ENCODE data around the gene SETD2. TPM values are rescaled to one million over a fixed set of nuclear protein-coding genes. Genes with fewer than 3 reads are reported as not detected.
A peak's percentile ranks its signal among the peaks of the same experiment; 100 is the strongest.

Gene SETD2
- polyA plus RNA-seq, 1 of the 3 experiments (the other 2 are of a cell fraction) = 12.1 TPM

DNA sequence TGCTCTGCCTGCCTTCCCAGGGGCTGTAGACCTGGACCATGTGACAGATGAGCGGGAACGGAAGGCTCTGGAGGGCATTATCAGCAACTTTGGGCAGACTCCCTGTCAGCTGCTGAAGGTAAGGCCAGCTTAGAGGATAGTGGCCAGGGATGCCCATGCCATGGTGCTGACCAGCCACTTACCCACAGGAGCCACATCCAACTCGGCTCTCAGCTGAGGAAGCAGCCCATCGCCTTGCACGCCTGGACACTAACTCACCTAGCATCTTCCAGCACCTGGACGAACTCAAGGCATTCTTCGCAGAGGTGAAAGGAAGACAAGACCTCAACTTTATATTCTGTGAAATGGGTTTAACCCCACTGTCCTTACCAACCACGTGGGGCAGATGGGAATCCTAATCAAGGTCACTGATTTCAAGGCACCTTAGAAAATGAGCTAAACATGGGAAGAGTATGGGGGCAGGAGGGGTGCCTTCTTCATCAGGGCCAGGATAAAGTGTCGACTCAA is 157.7 kb downstream of the SETD2 start:
- POLR2A ChIA-PET = no interaction called here
- H3K27ac ChIP-seq (ENCODE audit: low read depth in 2 of 2, low read length in 1 of 2) = no peak overlapping the region
- WGBS (ENCODE audit: low lambda C conversion rate) = 82% methylated on average over 6 of the region's 9 CpGs

DNA sequence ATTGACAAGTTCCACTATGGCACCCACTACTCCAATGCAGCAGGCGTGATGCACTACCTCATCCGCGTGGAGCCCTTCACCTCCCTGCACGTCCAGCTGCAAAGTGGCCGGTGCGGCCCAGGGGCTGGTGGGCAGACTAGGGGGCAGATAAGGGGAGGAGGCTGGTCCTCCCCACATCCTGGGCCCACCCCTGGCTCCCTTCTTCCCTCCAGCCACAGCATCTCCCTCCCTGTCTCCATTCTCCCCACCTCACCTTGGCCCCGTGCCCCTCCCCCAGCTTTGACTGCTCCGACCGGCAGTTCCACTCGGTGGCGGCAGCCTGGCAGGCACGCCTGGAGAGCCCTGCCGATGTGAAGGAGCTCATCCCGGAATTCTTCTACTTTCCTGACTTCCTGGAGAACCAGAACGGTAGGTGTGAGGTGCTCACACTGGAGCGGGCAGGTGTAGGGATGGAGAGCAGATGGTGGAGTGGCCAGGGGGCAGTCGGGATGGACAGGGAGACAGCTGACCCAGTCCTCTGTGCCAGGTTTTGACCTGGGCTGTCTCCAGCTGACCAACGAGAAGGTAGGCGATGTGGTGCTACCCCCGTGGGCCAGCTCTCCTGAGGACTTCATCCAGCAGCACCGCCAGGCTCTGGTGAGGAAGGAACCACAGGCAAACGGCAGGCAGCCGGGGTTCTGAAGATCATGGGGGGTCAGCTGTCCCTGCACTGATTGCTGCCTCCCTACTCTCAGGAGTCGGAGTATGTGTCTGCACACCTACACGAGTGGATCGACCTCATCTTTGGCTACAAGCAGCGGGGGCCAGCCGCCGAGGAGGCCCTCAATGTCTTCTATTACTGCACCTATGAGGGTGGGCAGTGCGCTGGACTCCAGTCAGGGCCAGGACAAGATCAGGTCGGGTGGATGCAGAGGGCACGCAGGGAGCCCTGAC is 158.4 kb downstream of the SETD2 start:
- DNase-seq = peak; percentile 26
- Histone ChIP-seq H3K9me2 (no peaks in the 10 kb centered on the region), H3K79me2 (ENCODE audit: insufficient read depth) (no peaks in the 10 kb centered on the region), H3K27ac (ENCODE audit: low read depth in 2 of 2, low read length in 1 of 2) (no peak overlapping the region), H3K9ac (no peak overlapping the region), H3K36me3 (replicated peaks in 1 of 2; ENCODE audit: control insufficient read depth in 1 of 2, insufficient read depth in 2 of 2, low read length in 1 of 2) (peaks cover 0 to 9% of the 10 kb centered on the region in 2 experiments), H3K27me3 (ENCODE audit: insufficient read depth) (no peaks in the 10 kb centered on the region), H2AFZ (ENCODE audit: low read depth) (no peak overlapping the region), H3K9me3 (no peaks in the 10 kb centered on the region), H3K4me2 (no peak overlapping the region), H4K20me1 (ENCODE audit: insufficient read depth) (no peaks in the 10 kb centered on the region), H3K4me3 (ENCODE audit: low read depth in 2 of 2, low read length in 1 of 2) (no peak overlapping the region), H3K4me1 (ENCODE audit: control insufficient read depth in 1 of 2, insufficient read depth in 2 of 2, low read depth in 1 of 2, low read length in 1 of 2) (peaks cover 0 to 15% of the 10 kb centered on the region in 2 experiments; a peak in 1 of 4 replicates), H3F3A (replicated peaks; ENCODE audit: insufficient read depth) (no peaks in the 10 kb centered on the region)
- 90% methylated on average over 21 of the region's 32 CpGs for WGBS (ENCODE audit: low lambda C conversion rate)
- POLR2A ChIA-PET = no interaction called here
- TF ChIP-seq SIN3A (IDR thresholded peaks at IDR 0.05; ENCODE audit: borderline replicate concordance, low read depth, low read length) (no peak), FOXM1 (IDR thresholded peaks at IDR 0.05; ENCODE audit: low read depth) (no peak), YY1 (IDR thresholded peaks at IDR 0.05; ENCODE audit: low read depth) (no peak)
- CTCF ChIA-PET = interaction anchor here (0.6 to 4.7 kb wide), 5 partner anchors 9 to 645 kb away, joined by 3 to 16 read pairs (median 5); no protein-coding TSS in a partner anchor

More for the DNA sequence above, 157.7 kb downstream of the SETD2 start:
- Histone ChIP-seq H3K4me2 (no peak overlapping the region), H3K27me3 (ENCODE audit: insufficient read depth) (no peaks in the 10 kb centered on the region), H2AFZ (ENCODE audit: low read depth) (no peak overlapping the region), H3K9ac (no peak overlapping the region), H3K9me3 (no peaks in the 10 kb centered on the region), H3K4me3 (ENCODE audit: low read depth in 2 of 2, low read length in 1 of 2) (no peak overlapping the region), H3F3A (replicated peaks; ENCODE audit: insufficient read depth) (no peaks in the 10 kb centered on the region), H3K9me2 (no peaks in the 10 kb centered on the region), H3K4me1 (ENCODE audit: control insufficient read depth in 1 of 2, insufficient read depth in 2 of 2, low read depth in 1 of 2, low read length in 1 of 2) (peaks cover 0 to 15% of the 10 kb centered on the region in 2 experiments; a peak in 1 of 4 replicates), H3K36me3 (replicated peaks in 1 of 2; ENCODE audit: control insufficient read depth in 1 of 2, insufficient read depth in 2 of 2, low read length in 1 of 2) (peaks cover 0 to 5% of the 10 kb centered on the region in 2 experiments), H3K79me2 (ENCODE audit: insufficient read depth) (no peaks in the 10 kb centered on the region), H4K20me1 (ENCODE audit: insufficient read depth) (no peaks in the 10 kb centered on the region)
- CTCF ChIA-PET = interaction anchor here (0.7 to 4.7 kb wide), 6 partner anchors 8 to 324 kb away, joined by 3 to 16 read pairs (median 8); no protein-coding TSS in a partner anchor
- no peak for DNase-seq
- TF ChIP-seq, protein P1, sequence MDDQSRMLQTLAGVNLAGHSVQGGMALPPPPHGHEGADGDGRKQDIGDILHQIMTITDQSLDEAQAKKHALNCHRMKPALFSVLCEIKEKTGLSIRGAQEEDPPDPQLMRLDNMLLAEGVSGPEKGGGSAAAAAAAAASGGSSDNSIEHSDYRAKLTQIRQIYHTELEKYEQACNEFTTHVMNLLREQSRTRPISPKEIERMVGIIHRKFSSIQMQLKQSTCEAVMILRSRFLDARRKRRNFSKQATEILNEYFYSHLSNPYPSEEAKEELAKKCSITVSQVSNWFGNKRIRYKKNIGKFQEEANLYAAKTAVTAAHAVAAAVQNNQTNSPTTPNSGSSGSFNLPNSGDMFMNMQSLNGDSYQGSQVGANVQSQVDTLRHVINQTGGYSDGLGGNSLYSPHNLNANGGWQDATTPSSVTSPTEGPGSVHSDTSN (IDR thresholded peaks at IDR 0.05) = no peak

DNA sequence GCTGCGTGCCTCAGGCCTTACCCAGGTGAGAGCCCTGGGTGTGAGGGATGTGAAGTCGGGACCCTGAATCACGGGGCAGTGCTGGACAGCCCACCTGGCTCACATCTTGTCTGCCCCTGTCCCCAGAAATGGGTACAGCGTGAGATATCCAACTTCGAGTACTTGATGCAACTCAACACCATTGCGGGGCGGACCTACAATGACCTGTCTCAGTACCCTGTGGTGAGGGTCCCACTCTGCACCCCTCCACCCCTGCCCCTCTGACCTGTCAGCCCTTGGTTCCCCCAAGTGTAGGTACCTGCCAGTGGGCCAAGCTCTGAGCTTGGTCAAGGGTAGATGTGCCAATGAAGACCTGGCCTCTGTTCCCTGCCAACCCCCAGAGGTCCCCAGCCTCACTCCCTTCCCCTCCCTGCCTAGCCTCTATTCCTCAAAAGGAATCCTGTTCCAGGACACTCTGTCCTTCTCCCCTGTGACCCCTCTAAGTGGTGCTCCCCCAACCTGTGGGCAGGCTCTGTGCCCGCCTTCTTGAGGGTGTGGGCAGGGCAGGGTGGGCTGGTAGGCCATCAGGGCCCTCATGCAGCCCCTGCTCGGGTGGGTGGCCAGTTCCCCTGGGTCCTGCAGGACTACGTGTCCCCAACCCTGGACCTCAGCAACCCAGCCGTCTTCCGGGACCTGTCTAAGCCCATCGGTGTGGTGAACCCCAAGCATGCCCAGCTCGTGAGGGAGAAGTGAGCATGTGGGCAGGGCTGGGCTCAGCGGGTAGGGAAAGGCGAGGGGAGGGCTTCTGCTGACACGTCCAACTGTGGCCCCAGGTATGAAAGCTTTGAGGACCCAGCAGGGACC is 159.3 kb downstream of the SETD2 start:
- Histone ChIP-seq H3K79me2 (ENCODE audit: insufficient read depth) (no peaks in the 10 kb centered on the region), H3K27me3 (ENCODE audit: insufficient read depth) (no peaks in the 10 kb centered on the region), H3K9ac (no peak overlapping the region), H3K4me3 (ENCODE audit: low read depth in 2 of 2, low read length in 1 of 2) (no peak overlapping the region), H3K4me1 (ENCODE audit: control insufficient read depth in 1 of 2, insufficient read depth in 2 of 2, low read depth in 1 of 2, low read length in 1 of 2) (peaks cover 0 to 11% of the 10 kb centered on the region in 2 experiments; a peak in 1 of 4 replicates), H3K36me3 (replicated peaks in 1 of 2; ENCODE audit: control insufficient read depth in 1 of 2, insufficient read depth in 2 of 2, low read length in 1 of 2) (peaks cover 0 to 9% of the 10 kb centered on the region in 2 experiments), H2AFZ (ENCODE audit: low read depth) (no peak overlapping the region), H3K9me3 (no peaks in the 10 kb centered on the region), H3K9me2 (no peaks in the 10 kb centered on the region), H3K4me2 (no peak overlapping the region), H3F3A (replicated peaks; ENCODE audit: insufficient read depth) (no peaks in the 10 kb centered on the region), H3K27ac (ENCODE audit: low read depth in 2 of 2, low read length in 1 of 2) (no peak overlapping the region), H4K20me1 (ENCODE audit: insufficient read depth) (no peaks in the 10 kb centered on the region)
- ChIA-PET CTCF (interaction anchor here (0.6 to 4.7 kb wide), 5 partner anchors 8 to 646 kb away, joined by 3 to 16 read pairs (median 5); no protein-coding TSS in a partner anchor), POLR2A (no interaction called here)
- WGBS (ENCODE audit: low lambda C conversion rate) = over 99% methylated on average over 12 of the region's 17 CpGs
- DNase-seq = peak; percentile 21
- TF ChIP-seq, protein P2, sequence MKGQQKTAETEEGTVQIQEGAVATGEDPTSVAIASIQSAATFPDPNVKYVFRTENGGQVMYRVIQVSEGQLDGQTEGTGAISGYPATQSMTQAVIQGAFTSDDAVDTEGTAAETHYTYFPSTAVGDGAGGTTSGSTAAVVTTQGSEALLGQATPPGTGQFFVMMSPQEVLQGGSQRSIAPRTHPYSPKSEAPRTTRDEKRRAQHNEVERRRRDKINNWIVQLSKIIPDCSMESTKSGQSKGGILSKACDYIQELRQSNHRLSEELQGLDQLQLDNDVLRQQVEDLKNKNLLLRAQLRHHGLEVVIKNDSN (IDR thresholded peaks at IDR 0.05; ENCODE audit: borderline replicate concordance, low read depth) = no peak
- no peak for TF ChIP-seq FOXM1 (IDR thresholded peaks at IDR 0.05; ENCODE audit: low read depth)
- TF ChIP-seq, protein P3, sequence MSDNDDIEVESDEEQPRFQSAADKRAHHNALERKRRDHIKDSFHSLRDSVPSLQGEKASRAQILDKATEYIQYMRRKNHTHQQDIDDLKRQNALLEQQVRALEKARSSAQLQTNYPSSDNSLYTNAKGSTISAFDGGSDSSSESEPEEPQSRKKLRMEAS (IDR thresholded peaks at IDR 0.05; ENCODE audit: low read depth) = no peak
- TF ChIP-seq GATA2 (CRISPR knock-in tag; IDR thresholded peaks at IDR 0.05) = no peak
- TF ChIP-seq MEF2A (IDR thresholded peaks at IDR 0.05; ENCODE audit: borderline replicate concordance, low read depth) = no peak
- TF ChIP-seq, protein P4, sequence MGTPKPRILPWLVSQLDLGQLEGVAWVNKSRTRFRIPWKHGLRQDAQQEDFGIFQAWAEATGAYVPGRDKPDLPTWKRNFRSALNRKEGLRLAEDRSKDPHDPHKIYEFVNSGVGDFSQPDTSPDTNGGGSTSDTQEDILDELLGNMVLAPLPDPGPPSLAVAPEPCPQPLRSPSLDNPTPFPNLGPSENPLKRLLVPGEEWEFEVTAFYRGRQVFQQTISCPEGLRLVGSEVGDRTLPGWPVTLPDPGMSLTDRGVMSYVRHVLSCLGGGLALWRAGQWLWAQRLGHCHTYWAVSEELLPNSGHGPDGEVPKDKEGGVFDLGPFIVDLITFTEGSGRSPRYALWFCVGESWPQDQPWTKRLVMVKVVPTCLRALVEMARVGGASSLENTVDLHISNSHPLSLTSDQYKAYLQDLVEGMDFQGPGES (IDR thresholded peaks at IDR 0.05; ENCODE audit: low read depth, low read length) = no peak
- TF ChIP-seq FOSL2 (IDR thresholded peaks at IDR 0.05; ENCODE audit: borderline replicate concordance, low read depth) = no peak
- TF ChIP-seq EZH2phosphoT487 (IDR thresholded peaks at IDR 0.05; ENCODE audit: borderline replicate concordance, low read depth) = no peak
- TF ChIP-seq JUND (IDR thresholded peaks at IDR 0.05) = no peak
- TF ChIP-seq SIN3A (IDR thresholded peaks at IDR 0.05; ENCODE audit: borderline replicate concordance, low read depth, low read length) = no peak
- TF ChIP-seq RXRA (IDR thresholded peaks at IDR 0.05; ENCODE audit: borderline replicate concordance, low read depth) = no peak
